Left lobe of liver (tissue), 2 donors: ENCODE results near the gene PAPPA. TPM values are rescaled to one million over a fixed set of nuclear protein-coding genes. Genes with fewer than 3 reads are reported as not detected.

Experiments used
- ATAC-seq: fragments of 200-7000 bp; cut with Tn5 transposase; one replicate; pipeline ENCODE4 v1.9.1; 2020; ENCODE audit warnings: mild to moderate bottlenecking, moderate library complexity
- DNase-seq: peaks from one replicate; pipeline ENCODE4 v3.0.0-alpha.2; 2020; ENCODE audit warnings: low spot score
- total RNA-seq: library from RNA; stranded (reverse); gene quantifications from one replicate; pipeline ENCODE4 v1.2.1, GENCODE V29; 2021
- donor health status: DM: no; HTN: no; CAD: no; lungs with moderate emphysema.
- donor health status: DM: no; HTN: yes; CAD: no.

Gene PAPPA
- total RNA-seq, 1 donor from 2014 or later, result 0.13 TPM

DNA sequence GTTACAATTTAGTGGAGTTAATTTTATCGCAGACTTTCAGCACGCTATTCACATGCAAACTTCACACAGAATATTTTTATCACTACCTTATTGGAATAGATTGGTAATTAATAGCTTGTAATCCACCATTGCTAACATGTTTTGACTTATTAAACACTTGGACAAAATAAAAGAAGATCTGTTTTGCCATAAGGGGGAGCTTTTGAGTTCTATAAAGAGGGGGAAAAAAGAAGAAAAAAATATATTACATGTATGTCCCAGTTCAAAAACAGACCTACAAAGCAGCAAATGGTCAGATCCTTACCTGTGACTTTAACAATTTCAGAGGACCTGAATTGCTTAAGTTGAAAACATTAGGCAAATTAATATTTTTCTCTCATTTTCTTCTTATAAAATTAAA lies 1.2 kb upstream of the PAPPA start:
- ATAC-seq (peak; percentile 29), DNase-seq (no peak)

- ATAC-seq (no peak), DNase-seq (no peak)
Observed at GRCh38 chr9:116152941-116153764, 438 bp upstream of the PAPPA start.

DNA sequence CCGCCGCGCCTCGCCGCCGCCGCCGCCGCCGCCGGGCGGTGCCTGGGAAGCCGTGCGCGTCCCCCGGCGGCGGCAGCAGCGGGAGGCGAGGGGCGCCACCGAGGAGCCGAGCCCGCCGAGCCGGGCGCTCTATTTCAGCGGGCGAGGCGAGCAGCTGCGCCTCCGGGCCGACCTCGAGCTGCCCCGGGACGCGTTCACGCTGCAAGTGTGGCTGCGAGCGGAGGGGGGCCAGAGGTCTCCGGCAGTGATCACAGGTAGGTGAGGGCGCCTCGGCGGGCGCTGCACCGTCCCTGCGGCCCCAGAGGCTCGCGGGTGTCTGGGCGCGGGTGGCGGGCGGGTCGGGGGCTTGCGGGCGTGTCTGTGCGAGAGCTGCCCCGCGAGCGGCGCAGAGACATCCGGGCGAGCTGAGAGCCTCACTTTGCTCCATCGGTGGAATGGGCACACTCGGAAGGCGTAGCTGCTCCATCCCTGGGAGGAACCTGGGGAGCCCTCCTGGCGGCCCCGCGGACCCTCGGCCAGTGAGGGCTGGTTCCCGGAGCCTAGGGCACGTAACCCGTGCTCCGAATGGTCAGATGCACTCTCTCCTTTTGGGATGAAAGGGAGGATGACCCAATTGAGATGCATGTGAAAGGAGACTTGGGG lies 864 bp downstream of the PAPPA start:
- DNase-seq (no peak), ATAC-seq (peak; percentile 51)

GRCh38 chr9:116154976-116155697 lies 1.5 kb downstream of the PAPPA start:
- DNase-seq, result no peak
- ATAC-seq, result no peak

- DNase-seq, result no peak
- no peak for ATAC-seq
Observed at GRCh38 chr9:116155698-116156039, 2.1 kb downstream of the PAPPA start.

- ATAC-seq, result peak; percentile 45
- no peak for DNase-seq
Observed at GRCh38 chr9:116156621-116157314, 3.2 kb downstream of the PAPPA start.

- DNase-seq, result no peak
- no peak for ATAC-seq
Observed at GRCh38 chr9:116157436-116158138, 4.0 kb downstream of the PAPPA start.

DNA sequence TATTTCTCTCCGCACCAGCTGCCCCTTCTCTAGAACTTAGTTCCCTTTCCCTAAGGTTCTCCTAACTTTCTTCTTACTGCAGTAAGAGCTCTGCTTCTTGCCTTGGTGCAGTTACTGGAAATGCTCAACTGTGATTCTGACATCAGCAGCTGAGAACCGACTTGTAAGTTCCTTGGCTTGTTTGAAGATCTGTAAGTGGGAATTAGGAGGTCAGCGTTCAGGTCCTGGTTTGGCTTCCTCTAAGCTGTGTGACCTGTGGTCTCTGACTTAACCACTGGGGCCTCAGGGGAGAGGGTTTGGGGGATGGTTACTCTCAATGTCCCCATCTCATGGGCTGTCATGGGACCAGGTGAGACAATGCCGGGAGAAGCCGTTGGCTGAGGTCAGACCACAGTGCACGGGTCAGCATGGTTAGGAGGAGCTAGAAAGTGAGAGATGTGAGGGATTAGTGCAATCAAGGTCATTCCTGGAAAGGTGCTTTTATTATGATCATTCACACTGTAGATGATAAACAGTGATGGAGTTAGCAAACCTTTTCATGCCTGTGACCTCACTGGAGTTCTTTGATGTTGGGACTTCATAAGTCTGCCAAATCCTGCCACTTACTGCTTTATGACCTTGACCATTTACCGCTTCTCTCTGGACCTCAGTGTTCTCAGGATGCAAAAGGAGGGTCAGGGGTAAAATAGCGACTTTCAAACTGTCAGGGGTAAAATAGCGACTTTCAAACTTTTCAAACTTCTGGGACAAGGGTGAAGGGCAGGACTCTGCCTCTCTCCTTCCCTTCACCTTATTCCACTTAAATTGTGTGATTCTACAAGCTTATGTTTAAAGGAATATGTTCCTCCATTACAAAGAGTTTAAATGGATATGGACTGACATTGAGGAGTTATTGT lies 7.3 kb downstream of the PAPPA start:
- ATAC-seq (no peak), DNase-seq (no peak)

GRCh38 chr9:116162241-116162781 lies 8.7 kb downstream of the PAPPA start:
- no peak for ATAC-seq

GRCh38 chr9:116163293-116164055 lies 9.9 kb downstream of the PAPPA start:
- peak; percentile 84 for ATAC-seq

More at GRCh38 chr9:116162241-116162781, 8.7 kb downstream of the PAPPA start:
- DNase-seq, result no peak

GRCh38 chr9:116165912-116166311 lies 12.3 kb downstream of the PAPPA start:
- DNase-seq (no peak), ATAC-seq (no peak)

More at GRCh38 chr9:116163293-116164055, 9.9 kb downstream of the PAPPA start:
- DNase-seq, result no peak

GRCh38 chr9:116166713-116167112 lies 13.1 kb downstream of the PAPPA start:
- DNase-seq (no peak), ATAC-seq (no peak)

DNA sequence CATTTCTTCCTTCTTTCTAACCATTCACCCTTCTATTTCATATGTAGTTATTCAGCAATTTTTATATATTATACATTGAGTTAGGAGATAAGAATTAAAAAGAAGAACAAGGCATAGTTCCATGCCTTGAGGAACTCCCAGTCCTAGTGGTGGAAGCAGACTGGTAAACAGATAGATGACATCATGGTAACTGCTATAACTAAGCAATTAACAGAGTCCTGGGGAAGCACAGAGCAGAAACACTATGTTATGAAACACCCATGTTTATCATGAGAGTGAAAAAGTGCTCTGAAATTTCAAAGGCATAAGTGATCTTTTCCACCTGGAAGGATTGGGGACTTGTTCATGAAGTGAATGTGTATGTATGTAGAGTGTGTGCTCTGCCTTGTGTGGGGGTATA lies 14.6 kb downstream of the PAPPA start:
- no peak for DNase-seq
- ATAC-seq, result no peak

DNA sequence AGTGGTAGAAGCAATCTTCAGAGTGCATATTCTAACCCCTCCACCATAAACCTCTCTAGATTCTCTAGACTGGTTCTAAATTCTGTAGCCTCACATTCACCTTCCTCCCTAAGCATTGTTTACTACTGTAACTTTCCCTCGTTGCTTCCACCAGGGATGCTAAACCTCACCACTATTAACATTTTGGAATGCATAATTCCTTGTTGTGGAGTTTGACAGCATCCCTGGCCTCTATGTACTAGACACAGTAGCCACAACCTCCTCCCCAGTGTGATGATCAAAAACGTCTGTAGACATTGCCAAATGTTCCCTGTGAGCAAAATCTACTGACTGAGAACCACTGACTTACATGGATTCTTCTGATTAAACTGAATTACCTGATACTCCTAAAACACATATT lies 18.6 kb downstream of the PAPPA start:
- ATAC-seq, result no peak
- no peak for DNase-seq

GRCh38 chr9:116174347-116174746 lies 20.8 kb downstream of the PAPPA start:
- DNase-seq, result no peak
- no peak for ATAC-seq

GRCh38 chr9:116175614-116176013 lies 22.0 kb downstream of the PAPPA start:
- ATAC-seq (no peak), DNase-seq (no peak)

GRCh38 chr9:116178481-116179211 lies 25.1 kb downstream of the PAPPA start:
- DNase-seq, result no peak

DNA sequence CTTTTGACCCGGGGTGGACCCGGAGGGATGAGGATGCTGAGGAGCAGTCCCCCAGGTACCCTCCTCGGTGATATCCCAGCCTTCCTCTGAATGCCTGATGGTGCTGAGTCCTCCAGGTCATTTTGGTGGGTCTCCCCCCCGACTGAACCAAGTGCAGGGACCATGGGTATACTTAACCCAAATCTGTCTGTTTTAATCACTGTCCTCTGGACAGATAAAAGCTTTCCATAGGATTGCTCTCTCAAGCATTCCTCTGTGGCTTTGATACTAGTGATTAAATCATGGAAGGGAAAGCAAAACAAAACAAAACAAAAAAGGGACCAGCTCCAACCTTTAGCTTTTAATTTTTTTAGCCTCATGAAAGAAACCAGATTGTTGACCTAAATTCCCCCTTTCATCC lies 26.0 kb downstream of the PAPPA start:
- no peak for DNase-seq
- no peak for ATAC-seq

More at GRCh38 chr9:116178481-116179211, 25.1 kb downstream of the PAPPA start:
- no peak for ATAC-seq
